ENCODE results near the gene S100A11. TPM values are rescaled to one million over a fixed set of nuclear protein-coding genes. Genes with fewer than 3 reads are reported as not detected.

The S100A11 gene
- polyA plus RNA-seq, 1 experiment = 1,269 TPM

- ChIA-PET POLR2A (no interaction called here), CTCF (interaction anchor here (0.9 to 14.5 kb wide), 3 partner anchors 10 to 56 kb away, joined by 3 to 299 read pairs (median 30); no protein-coding TSS in a partner anchor)
- no peaks in the 10 kb centered on the region for H3K36me3 ChIP-seq (ENCODE audit: control insufficient read depth, insufficient read depth, low read length)
- no peak for DNase-seq (ENCODE audit: low read depth)
- no peaks in the 10 kb centered on the region for H3K27me3 ChIP-seq (ENCODE audit: control insufficient read depth, insufficient read depth, low read length)
- no peak overlapping the region for H3K4me3 ChIP-seq (ENCODE audit: low read depth, low read length)
- TF ChIP-seq, protein P1, sequence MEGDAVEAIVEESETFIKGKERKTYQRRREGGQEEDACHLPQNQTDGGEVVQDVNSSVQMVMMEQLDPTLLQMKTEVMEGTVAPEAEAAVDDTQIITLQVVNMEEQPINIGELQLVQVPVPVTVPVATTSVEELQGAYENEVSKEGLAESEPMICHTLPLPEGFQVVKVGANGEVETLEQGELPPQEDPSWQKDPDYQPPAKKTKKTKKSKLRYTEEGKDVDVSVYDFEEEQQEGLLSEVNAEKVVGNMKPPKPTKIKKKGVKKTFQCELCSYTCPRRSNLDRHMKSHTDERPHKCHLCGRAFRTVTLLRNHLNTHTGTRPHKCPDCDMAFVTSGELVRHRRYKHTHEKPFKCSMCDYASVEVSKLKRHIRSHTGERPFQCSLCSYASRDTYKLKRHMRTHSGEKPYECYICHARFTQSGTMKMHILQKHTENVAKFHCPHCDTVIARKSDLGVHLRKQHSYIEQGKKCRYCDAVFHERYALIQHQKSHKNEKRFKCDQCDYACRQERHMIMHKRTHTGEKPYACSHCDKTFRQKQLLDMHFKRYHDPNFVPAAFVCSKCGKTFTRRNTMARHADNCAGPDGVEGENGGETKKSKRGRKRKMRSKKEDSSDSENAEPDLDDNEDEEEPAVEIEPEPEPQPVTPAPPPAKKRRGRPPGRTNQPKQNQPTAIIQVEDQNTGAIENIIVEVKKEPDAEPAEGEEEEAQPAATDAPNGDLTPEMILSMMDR (IDR thresholded peaks at IDR 0.05; ENCODE audit: insufficient read depth, low read depth, low read length) = no peak
Measured at GRCh38 chr1:151990856-151991198, 46.0 kb downstream of the S100A11 start.

DNA sequence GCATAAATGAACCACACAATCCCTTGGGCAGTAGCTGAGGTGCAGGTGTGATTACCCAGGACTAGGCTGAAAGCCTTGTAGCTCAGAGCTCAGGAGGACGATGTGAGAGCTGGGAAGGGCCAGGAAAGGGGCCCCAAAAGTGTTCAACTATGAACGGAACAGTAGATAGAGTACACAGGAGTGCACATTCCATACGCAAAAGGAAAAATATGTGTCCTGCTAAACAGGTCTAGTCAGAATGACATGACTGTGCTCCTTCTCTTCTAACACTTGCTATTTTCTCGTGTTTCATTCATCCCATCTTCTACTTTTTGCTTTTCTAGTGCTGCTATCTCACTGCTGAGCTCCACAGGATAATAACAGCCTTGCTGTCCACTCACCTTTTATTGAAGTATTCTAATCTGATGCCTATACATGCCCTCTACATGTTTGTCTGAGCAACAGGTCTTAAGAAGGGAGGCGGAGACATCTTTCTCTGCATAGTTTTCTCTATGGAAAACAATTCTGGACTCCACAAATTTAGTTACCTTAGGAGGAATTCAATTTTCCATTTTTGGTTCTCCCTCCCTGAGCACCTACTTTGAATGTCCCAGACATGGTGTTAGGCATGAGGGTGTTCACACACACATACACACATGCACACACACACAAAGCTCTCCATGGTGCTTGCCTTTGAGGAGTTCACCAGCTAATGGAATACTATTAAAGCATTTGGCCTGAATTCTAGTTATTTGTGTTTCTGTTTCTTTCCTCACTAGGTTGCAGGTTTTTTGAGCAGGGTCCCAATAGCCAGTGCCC is 46.5 kb downstream of the S100A11 start:
- TF ChIP-seq, protein P1 (IDR thresholded peaks at IDR 0.05; ENCODE audit: insufficient read depth, low read depth, low read length) = no peak
- Histone ChIP-seq H3K36me3 (ENCODE audit: control insufficient read depth, insufficient read depth, low read length) (peaks cover 1% of the 10 kb centered on the region; the same call in 1 of the 2 replicates), H3K27me3 (ENCODE audit: control insufficient read depth, insufficient read depth, low read length) (no peaks in the 10 kb centered on the region), H3K4me3 (ENCODE audit: low read depth, low read length) (no peak overlapping the region)
- CTCF ChIA-PET = interaction anchor here (0.9 to 15.0 kb wide), 7 partner anchors 10 to 57 kb away, joined by 3 to 137 read pairs (median 5); no protein-coding TSS in a partner anchor
- DNase-seq (ENCODE audit: low read depth) = no peak
- POLR2A ChIA-PET = no interaction called here

- Histone ChIP-seq H3K36me3 (ENCODE audit: control insufficient read depth, insufficient read depth, low read length) (peaks cover 6% of the 10 kb centered on the region), H3K27me3 (ENCODE audit: control insufficient read depth, insufficient read depth, low read length) (no peaks in the 10 kb centered on the region), H3K4me3 (ENCODE audit: low read depth, low read length) (no peak overlapping the region)
- DNase-seq (ENCODE audit: low read depth) = peak; percentile 55
- ChIA-PET POLR2A (no interaction called here), CTCF (interaction anchor here (0.6 to 15.0 kb wide), 9 partner anchors 9 to 682 kb away, joined by 3 to 137 read pairs (median 5); no protein-coding TSS in a partner anchor)
- TF ChIP-seq, protein P1 (IDR thresholded peaks at IDR 0.05; ENCODE audit: insufficient read depth, low read depth, low read length) = no peak
Measured at GRCh38 chr1:151989211-151989862, 47.5 kb downstream of the S100A11 start.

- DNase-seq (ENCODE audit: low read depth) = peak; percentile 56
- Histone ChIP-seq H3K4me3 (ENCODE audit: low read depth, low read length) (no peak overlapping the region), H3K27me3 (ENCODE audit: control insufficient read depth, insufficient read depth, low read length) (no peaks in the 10 kb centered on the region), H3K36me3 (ENCODE audit: control insufficient read depth, insufficient read depth, low read length) (peaks cover 12% of the 10 kb centered on the region)
- TF ChIP-seq, protein P1 (IDR thresholded peaks at IDR 0.05; ENCODE audit: insufficient read depth, low read depth, low read length) = no peak
- CTCF ChIA-PET = interaction anchor here (0.6 to 15.0 kb wide), 6 partner anchors 12 to 681 kb away, joined by 3 to 137 read pairs (median 17); no protein-coding TSS in a partner anchor
- POLR2A ChIA-PET = no interaction called here
Measured at GRCh38 chr1:151988405-151988923, 48.3 kb downstream of the S100A11 start.

Measured in BJ (cell line).